OCI-LY7 (cell line): ENCODE measurements around the gene ITIH3. TPM values are rescaled to one million over a fixed set of nuclear protein-coding genes. Genes with fewer than 3 reads are reported as not detected.

ENCODE experiments used
- BruUV-seq: library from RNA; stranded (reverse); fragments of 400-500 nt; replicated peaks from 2 replicates; lab custom pipeline; 2021; lab: Mats Ljungman, UMichigan
- CTCF ChIA-PET: fragments of 300-600 bp; sonication (Branson Sonifier 250); formaldehyde crosslinking; loops from one replicate; lab custom pipeline; 2022; ENCODE audit warnings: antibody characterized with exemption; ENCODE audit not compliant: unreplicated experiment; lab: Charles Lee
- POLR2A ChIA-PET: fragments of 300-600 bp; sonication (Branson Sonifier 250); formaldehyde crosslinking; loops from one replicate; lab custom pipeline; 2022; ENCODE audit warnings: antibody characterized with exemption; lab: Charles Lee
- DNase-seq: peaks from one replicate; pipeline ENCODE4 v3.0.0-alpha.2; 2015; ENCODE audit warnings: low spot score
- H2AFZ ChIP-seq: fragments of 200-600 bp; sonication (generic), shearing (Covaris generic); 2 replicates; pipeline ENCODE4 v1.6.1; 2014; ENCODE audit warnings: mild to moderate bottlenecking, antibody characterized with exemption, low read length, moderate library complexity
- H3K27ac ChIP-seq: fragments of 200-600 bp; sonication (generic); 2 replicates; pipeline ENCODE4 v1.5.1; 2014; ENCODE audit warnings: mixed run types, low read depth, mild to moderate bottlenecking, moderate library complexity, low read length, inconsistent platforms; ENCODE audit not compliant: poor library complexity, severe bottlenecking
- H3K36me3 ChIP-seq: fragments of 200-600 bp; sonication (generic); 2 replicates; pipeline ENCODE4 v1.6.1; 2014; ENCODE audit warnings: mild to moderate bottlenecking, antibody characterized with exemption, low read length, moderate library complexity, mixed read lengths; ENCODE audit not compliant: insufficient read depth
- H3K4me1 ChIP-seq: fragments of 200-600 bp; sonication (generic); 2 replicates; pipeline ENCODE4 v1.5.1; 2014; ENCODE audit warnings: mild to moderate bottlenecking, low read length; ENCODE audit not compliant: insufficient read depth, poor library complexity, severe bottlenecking
- H3K4me2 ChIP-seq: fragments of 200-600 bp; sonication (generic); 2 replicates; pipeline ENCODE4 v1.6.1; 2014; ENCODE audit warnings: mild to moderate bottlenecking, low read length
- H3K4me3 ChIP-seq: fragments of 200-600 bp; sonication (generic); 2 replicates; pipeline ENCODE4 v1.5.1; 2014; ENCODE audit warnings: mild to moderate bottlenecking, low read depth, low read length; ENCODE audit not compliant: poor library complexity, severe bottlenecking
- H3K79me2 ChIP-seq: fragments of 200-600 bp; sonication (generic); 2 replicates; pipeline ENCODE4 v1.6.1; 2016; ENCODE audit warnings: low read depth, mild to moderate bottlenecking, low read length, moderate library complexity, mixed read lengths; ENCODE audit not compliant: insufficient read depth
- H3K9me2 ChIP-seq: fragments of 200-600 bp; sonication (generic); 2 replicates; pipeline ENCODE4 v1.6.1; 2016; ENCODE audit warnings: mild to moderate bottlenecking, low read length, mixed read lengths; ENCODE audit not compliant: insufficient read depth
- H3K9me3 ChIP-seq: fragments of 200-600 bp; sonication (generic); 2 replicates; pipeline ENCODE4 v1.6.1; 2014; ENCODE audit warnings: mild to moderate bottlenecking, mixed run types, low read length, mixed read lengths
- H4K20me1 ChIP-seq: fragments of 200-600 bp; sonication (generic); 2 replicates; pipeline ENCODE4 v1.6.1; 2014; ENCODE audit warnings: mild to moderate bottlenecking, antibody characterized with exemption, low read length, moderate library complexity, mixed read lengths; ENCODE audit not compliant: insufficient read depth
- CTCF ChIP-seq: fragments of 200-600 bp; sonication (generic); conservative IDR thresholded peaks from 2 replicates; pipeline ENCODE4 v1.5.1; 2014; ENCODE audit warnings: mild to moderate bottlenecking, antibody characterized with exemption, low read length, moderate library complexity, mixed read lengths
- EZH2phosphoT487 ChIP-seq: fragments of 200-600 bp; sonication (generic); IDR thresholded peaks from 2 replicates; pipeline ENCODE4 v1.6.1; 2018; ENCODE audit warnings: low read depth, borderline replicate concordance, mild to moderate bottlenecking, mixed run types, antibody characterized with exemption, low read length, moderate library complexity, mixed read lengths
- intact Hi-C: fragments of 100-400 bp; cut with micrococcal nuclease; formaldehyde crosslinking; loops from one replicate; pipeline ENCODE4 v1.10.0; 2022; ENCODE audit not compliant: unreplicated experiment
- total RNA-seq, 2 experiments: library from RNA; depleted of rRNA in 1 of 2; stranded (reverse); fragments of >200 nt in 1 of 2; shearing (Covaris generic) in 1 of 2; gene quantifications; 2 replicates each; pipeline ENCODE4 v1.2.3, GENCODE V29; 2014 to 2022

The ITIH3 gene
- total RNA-seq, 2 experiments from 2014 or later, result not detected

DNA sequence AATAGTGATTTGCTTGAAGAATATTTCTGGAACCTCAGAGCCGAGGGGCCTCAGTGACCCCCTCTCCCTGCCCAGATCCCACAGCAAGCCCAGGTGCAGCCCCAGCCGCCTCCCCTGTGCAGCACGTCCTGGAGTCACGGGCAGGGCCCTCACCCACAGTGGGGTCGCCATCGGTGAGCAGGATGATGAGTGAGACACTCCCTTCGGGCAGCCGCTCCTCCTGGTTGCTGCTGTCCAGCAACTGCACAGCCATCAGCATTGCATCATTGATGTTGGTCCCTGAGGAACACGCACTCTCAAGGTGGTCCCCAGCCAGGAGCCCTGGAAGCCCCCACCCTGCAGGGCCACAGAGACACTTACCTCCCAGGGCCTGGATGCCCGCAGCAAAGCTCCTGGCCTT, 29.4 kb downstream of the ITIH3 start:
- POLR2A ChIA-PET, result no interaction called here
- no peaks in the 10 kb centered on the region for H3K4me1 ChIP-seq
- H2AFZ ChIP-seq, result no peak overlapping the region
- H3K79me2 ChIP-seq, result no peaks in the 10 kb centered on the region
- no peak overlapping the region for H3K27ac ChIP-seq
- TF ChIP-seq EZH2phosphoT487 (no peak), CTCF (no peak)
- no peak overlapping the region for H3K4me3 ChIP-seq
- no TSS peak for BruUV-seq
- no peaks in the 10 kb centered on the region for H4K20me1 ChIP-seq
- H3K36me3 ChIP-seq, result no peaks in the 10 kb centered on the region
- no peak for DNase-seq
- no peak overlapping the region for H3K4me2 ChIP-seq
- no peaks in the 10 kb centered on the region for H3K9me2 ChIP-seq
- intact Hi-C loops, result no loop called here
- no peaks in the 10 kb centered on the region for H3K9me3 ChIP-seq
- CTCF ChIA-PET, result no interaction called here

DNA sequence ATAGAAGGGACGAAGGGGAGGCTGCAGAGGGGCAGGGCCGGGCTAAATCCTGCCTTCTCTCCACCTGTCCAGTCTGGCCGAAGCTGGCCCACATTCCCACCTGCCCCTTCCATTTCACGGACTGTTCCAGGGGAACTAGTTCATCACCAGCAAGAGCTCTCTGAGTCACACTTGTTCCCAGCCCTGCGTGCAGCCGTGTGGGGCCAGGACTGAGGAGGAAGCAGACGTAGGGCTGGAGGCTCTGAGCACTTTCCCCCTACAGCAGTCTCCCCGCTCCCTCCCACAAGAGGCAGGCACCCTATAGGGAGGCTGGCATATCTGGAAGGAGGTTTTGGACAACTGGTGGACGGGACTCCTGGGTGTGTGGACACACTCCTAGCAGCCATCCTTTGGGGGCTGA, 32.8 kb downstream of the ITIH3 start:
- Histone ChIP-seq H3K27ac (no peak overlapping the region), H3K4me1 (no peaks in the 10 kb centered on the region), H2AFZ (no peak overlapping the region), H3K4me2 (no peak overlapping the region), H3K36me3 (no peaks in the 10 kb centered on the region), H4K20me1 (no peaks in the 10 kb centered on the region), H3K4me3 (no peak overlapping the region), H3K79me2 (no peaks in the 10 kb centered on the region), H3K9me3 (no peaks in the 10 kb centered on the region), H3K9me2 (no peaks in the 10 kb centered on the region)
- no TSS peak for BruUV-seq
- intact Hi-C loops, result no loop called here
- TF ChIP-seq CTCF (no peak), EZH2phosphoT487 (no peak)
- ChIA-PET CTCF (no interaction called here), POLR2A (no interaction called here)
- no peak for DNase-seq

DNA sequence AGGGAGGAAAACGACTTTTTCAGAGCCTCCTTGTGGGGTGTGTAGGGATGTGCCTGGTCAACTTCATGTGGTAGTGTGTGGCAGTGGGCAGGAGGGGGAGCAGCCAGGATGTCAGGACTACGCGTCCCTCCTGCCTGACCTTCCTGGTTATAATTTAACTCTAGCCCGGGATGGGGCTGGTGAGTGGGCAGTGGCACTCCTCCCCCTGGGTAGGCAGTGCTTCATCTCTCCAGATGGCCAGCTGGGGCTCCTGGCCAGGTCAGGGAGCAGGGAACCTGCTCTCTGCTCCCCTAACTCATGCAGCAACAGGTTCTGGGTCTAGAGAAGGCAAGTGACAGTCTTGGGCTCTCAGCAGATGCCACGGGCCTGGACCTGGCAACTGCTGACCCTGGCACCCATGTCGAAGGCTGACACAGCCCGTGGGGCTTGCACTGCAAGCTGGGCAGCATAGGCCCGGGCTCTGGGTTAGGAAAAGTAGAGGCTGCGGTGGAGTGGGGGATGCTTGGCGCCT, 33.3 kb downstream of the ITIH3 start:
- no peaks in the 10 kb centered on the region for H4K20me1 ChIP-seq
- ChIA-PET CTCF (no interaction called here), POLR2A (no interaction called here)
- TF ChIP-seq EZH2phosphoT487 (no peak), CTCF (no peak)
- DNase-seq, result no peak
- H2AFZ ChIP-seq, result no peak overlapping the region
- H3K4me3 ChIP-seq, result no peak overlapping the region
- no peaks in the 10 kb centered on the region for H3K9me3 ChIP-seq
- no peaks in the 10 kb centered on the region for H3K36me3 ChIP-seq
- intact Hi-C loops, result no loop called here
- H3K4me2 ChIP-seq, result no peak overlapping the region
- H3K9me2 ChIP-seq, result no peaks in the 10 kb centered on the region
- H3K79me2 ChIP-seq, result no peaks in the 10 kb centered on the region
- no peaks in the 10 kb centered on the region for H3K4me1 ChIP-seq
- no peak overlapping the region for H3K27ac ChIP-seq
- BruUV-seq, result no TSS peak
